HT-29 (cell line): Measurements from ENCODE around the gene OR5AS1. TPM values are rescaled to one million over a fixed set of nuclear protein-coding genes. Genes with fewer than 3 reads are reported as not detected.
"Not testable (repeated sequence)": the region's sequence is repeated elsewhere in the genome, so short reads cannot be mapped to it uniquely, and the experiment has no call there.

Experiments used
- DNase-seq: peaks from one replicate; pipeline ENCODE4 v3.0.0-alpha.2; 2015; ENCODE audit warnings: low spot score
- total RNA-seq: library from RNA; depleted of rRNA; stranded (reverse); fragments of >200 nt; shearing (Covaris generic); gene quantifications from 2 replicates; pipeline ENCODE4 v1.2.3, GENCODE V29; 2014; rRNA removed

Gene OR5AS1
- total RNA-seq = not detected in 2 replicates

- no peak for DNase-seq
Measured at GRCh38 chr11:56027354-56027753, at the start of gene OR5AS1. OR5AS1 (plus strand) TSS chr11:56027654; CDS start chr11:56030419, 2,765 bp downstream.

- DNase-seq = no peak
Measured at GRCh38 chr11:55994525-55994924, 32.9 kb upstream of the OR5AS1 start, which contains the start of gene OR5F1. OR5F1 (minus strand) TSS chr11:55994625; CDS start chr11:55994625, 0 bp downstream.

GRCh38 chr11:56010716-56011115 lies 16.7 kb upstream of the OR5AS1 start:
- no peak for DNase-seq

GRCh38 chr11:56013805-56014204 lies 13.6 kb upstream of the OR5AS1 start:
- no peak for DNase-seq

- no peak for DNase-seq
Measured at GRCh38 chr11:56045538-56045937, 18.1 kb downstream of the OR5AS1 start.

- no peak for DNase-seq
Measured at GRCh38 chr11:56048480-56048879, 21.0 kb downstream of the OR5AS1 start.

- DNase-seq = no peak
Measured at GRCh38 chr11:56049487-56049886, 22.0 kb downstream of the OR5AS1 start.

GRCh38 chr11:56056366-56056765 lies 28.9 kb downstream of the OR5AS1 start:
- not testable (repeated sequence) for DNase-seq

GRCh38 chr11:56057661-56058237 lies 30.3 kb downstream of the OR5AS1 start:
- not testable (repeated sequence) for DNase-seq

GRCh38 chr11:56058260-56058780 lies 30.9 kb downstream of the OR5AS1 start:
- DNase-seq = not testable (repeated sequence)

GRCh38 chr11:56066980-56067379 lies 39.5 kb downstream of the OR5AS1 start:
- DNase-seq = no peak

Other genes with a start within 250 kb of the OR5AS1 start
- not detected in 2 replicates for gene OR5D14, start 232.1 kb upstream of the OR5AS1 start, total RNA-seq
- not detected in 2 replicates for gene OR5L1, start 216.3 kb upstream of the OR5AS1 start, total RNA-seq
- not detected in 2 replicates for gene OR5D18, start 208.0 kb upstream of the OR5AS1 start, total RNA-seq
- gene OR5L2, start 200.4 kb upstream of the OR5AS1 start, total RNA-seq = not detected in 2 replicates
- not detected in 2 replicates for gene OR5D16, start 188.9 kb upstream of the OR5AS1 start, total RNA-seq
- gene TRIM51, start 144.4 kb upstream of the OR5AS1 start, total RNA-seq = not detected in 2 replicates
- gene OR5W2, start 113.1 kb upstream of the OR5AS1 start, total RNA-seq = not detected in 2 replicates
- not detected in 2 replicates for gene OR5I1, start 91.3 kb upstream of the OR5AS1 start, total RNA-seq
- not detected in 2 replicates for gene OR10AG1, start 57.7 kb upstream of the OR5AS1 start, total RNA-seq
- gene OR5F1, start 33.0 kb upstream of the OR5AS1 start, total RNA-seq = not detected in 2 replicates
- not detected in 2 replicates for gene OR8I2, start 65.7 kb downstream of the OR5AS1 start, total RNA-seq
- not detected in 2 replicates for gene OR8H2, start 76.0 kb downstream of the OR5AS1 start, total RNA-seq
- not detected in 2 replicates for gene OR8H3, start 94.7 kb downstream of the OR5AS1 start, total RNA-seq
- not detected in 2 replicates for gene OR8J3, start 112.5 kb downstream of the OR5AS1 start, total RNA-seq
- gene OR8K5, start 132.7 kb downstream of the OR5AS1 start, total RNA-seq = not detected in 2 replicates
- not detected in 2 replicates for gene OR5J2, start 149.0 kb downstream of the OR5AS1 start, total RNA-seq
- not detected in 2 replicates for gene OR5T2, start 206.6 kb downstream of the OR5AS1 start, total RNA-seq
- not detected in 2 replicates for gene OR5T3, start 224.6 kb downstream of the OR5AS1 start, total RNA-seq
- not detected in 2 replicates for gene OR5T1, start 246.5 kb downstream of the OR5AS1 start, total RNA-seq